ENCODE measurements around the gene MSI2. TPM values are rescaled to one million over a fixed set of nuclear protein-coding genes. Genes with fewer than 3 reads are reported as not detected.

MSI2 gene
- total RNA-seq, 2 donors from 2014 or later: 88.3 to 114 TPM

DNA sequence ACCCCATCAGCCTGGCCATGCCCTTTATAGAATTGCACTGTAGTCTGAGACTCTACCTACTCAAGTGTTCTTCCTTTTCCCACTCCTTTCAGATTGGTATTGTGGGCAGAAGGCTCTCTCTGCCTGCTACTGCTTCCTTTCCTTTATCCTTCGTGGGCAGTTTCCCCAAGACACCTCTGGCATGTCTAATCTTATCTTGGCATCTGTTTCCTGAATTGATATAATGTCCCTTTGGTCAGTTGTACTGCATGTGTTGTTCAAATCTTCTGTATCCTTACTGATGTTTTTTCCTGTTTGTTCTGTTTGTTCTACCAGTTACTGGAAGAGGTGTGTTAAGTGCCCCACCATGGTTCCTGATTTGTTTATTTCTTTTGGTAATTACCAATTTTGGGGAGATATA lies 29.5 kb upstream of the MSI2 start:
- peaks cover 10% of the 10 kb centered on the region for H3K9me3 Mint-ChIP-seq
- Histone ChIP-seq H3K27me3 (ENCODE audit: control insufficient read depth, insufficient read depth, low read length, poor library complexity, severe bottlenecking) (no peaks in the 10 kb centered on the region), H3K9me3 (ENCODE audit: control insufficient read depth, low read length) (peaks cover 5% of the 10 kb centered on the region), H3K4me1 (ENCODE audit: control insufficient read depth, insufficient read depth, low read length) (no peaks in the 10 kb centered on the region), H3K36me3 (ENCODE audit: control insufficient read depth, insufficient read depth, low read length) (no peaks in the 10 kb centered on the region), H3K27ac (ENCODE audit: low read depth, low read length) (no peak overlapping the region), H3K9ac (ENCODE audit: extremely low read depth, low read length, poor library complexity, severe bottlenecking) (no peak overlapping the region), H3K4me3 (ENCODE audit: low read length) (no peak overlapping the region)
- 92 to 100% methylated on average over 1 of the region's 1 CpG for WGBS, 2 experiments (ENCODE audit: insufficient coverage in 1 of 2, insufficient read length in 1 of 2)
- H3K27me3 Mint-ChIP-seq (ENCODE audit: insufficient read depth): no peaks in the 10 kb centered on the region
- H3K4me1 Mint-ChIP-seq: no peaks in the 10 kb centered on the region
- H3K4me3 Mint-ChIP-seq: no peak overlapping the region
- no peaks in the 10 kb centered on the region for H3K36me3 Mint-ChIP-seq (ENCODE audit: low read depth)
- H3K27ac Mint-ChIP-seq: no peak overlapping the region
- TF ChIP-seq, protein P1, sequence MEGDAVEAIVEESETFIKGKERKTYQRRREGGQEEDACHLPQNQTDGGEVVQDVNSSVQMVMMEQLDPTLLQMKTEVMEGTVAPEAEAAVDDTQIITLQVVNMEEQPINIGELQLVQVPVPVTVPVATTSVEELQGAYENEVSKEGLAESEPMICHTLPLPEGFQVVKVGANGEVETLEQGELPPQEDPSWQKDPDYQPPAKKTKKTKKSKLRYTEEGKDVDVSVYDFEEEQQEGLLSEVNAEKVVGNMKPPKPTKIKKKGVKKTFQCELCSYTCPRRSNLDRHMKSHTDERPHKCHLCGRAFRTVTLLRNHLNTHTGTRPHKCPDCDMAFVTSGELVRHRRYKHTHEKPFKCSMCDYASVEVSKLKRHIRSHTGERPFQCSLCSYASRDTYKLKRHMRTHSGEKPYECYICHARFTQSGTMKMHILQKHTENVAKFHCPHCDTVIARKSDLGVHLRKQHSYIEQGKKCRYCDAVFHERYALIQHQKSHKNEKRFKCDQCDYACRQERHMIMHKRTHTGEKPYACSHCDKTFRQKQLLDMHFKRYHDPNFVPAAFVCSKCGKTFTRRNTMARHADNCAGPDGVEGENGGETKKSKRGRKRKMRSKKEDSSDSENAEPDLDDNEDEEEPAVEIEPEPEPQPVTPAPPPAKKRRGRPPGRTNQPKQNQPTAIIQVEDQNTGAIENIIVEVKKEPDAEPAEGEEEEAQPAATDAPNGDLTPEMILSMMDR (conservative IDR thresholded peaks at IDR 0.05): no peak
- DNase-seq: no peak

DNA sequence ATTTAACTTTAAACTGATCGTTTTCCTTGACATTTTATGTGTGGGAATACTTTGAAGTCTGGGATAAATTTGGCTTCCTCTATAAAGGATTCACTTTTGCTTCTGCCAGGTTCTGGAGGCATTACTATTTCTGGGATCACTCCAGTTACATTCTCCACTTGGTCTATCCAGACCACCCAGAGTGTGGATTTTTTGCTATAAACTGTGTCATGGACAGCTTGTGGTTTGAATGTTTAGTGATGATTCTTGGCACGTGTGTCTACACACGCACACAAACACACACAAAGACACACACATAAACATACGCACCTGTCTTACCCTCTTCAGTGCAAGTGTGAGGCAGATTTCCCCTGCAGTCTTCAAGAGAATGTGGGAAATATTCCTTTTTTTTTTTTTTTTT lies 27.4 kb upstream of the MSI2 start:
- Histone ChIP-seq H3K9me3 (ENCODE audit: control insufficient read depth, low read length) (no peaks in the 10 kb centered on the region), H3K27ac (ENCODE audit: low read depth, low read length) (no peak overlapping the region), H3K4me3 (ENCODE audit: low read length) (no peak overlapping the region), H3K27me3 (ENCODE audit: control insufficient read depth, insufficient read depth, low read length, poor library complexity, severe bottlenecking) (no peaks in the 10 kb centered on the region), H3K4me1 (ENCODE audit: control insufficient read depth, insufficient read depth, low read length) (no peaks in the 10 kb centered on the region), H3K36me3 (ENCODE audit: control insufficient read depth, insufficient read depth, low read length) (no peaks in the 10 kb centered on the region), H3K9ac (ENCODE audit: extremely low read depth, low read length, poor library complexity, severe bottlenecking) (no peak overlapping the region)
- no peaks in the 10 kb centered on the region for H3K4me1 Mint-ChIP-seq
- 67% methylated on average over 2 of the region's 4 CpGs; no CpG with 5 or more reads in 1 of the 2 experiments for WGBS, 2 experiments (ENCODE audit: insufficient coverage in 1 of 2, insufficient read length in 1 of 2)
- TF ChIP-seq, protein P1 (conservative IDR thresholded peaks at IDR 0.05): no peak
- H3K27ac Mint-ChIP-seq: no peak overlapping the region
- H3K27me3 Mint-ChIP-seq (ENCODE audit: insufficient read depth): peaks cover 2% of the 10 kb centered on the region
- no peak for DNase-seq
- H3K36me3 Mint-ChIP-seq (ENCODE audit: low read depth): no peaks in the 10 kb centered on the region
- H3K9me3 Mint-ChIP-seq: no peaks in the 10 kb centered on the region
- H3K4me3 Mint-ChIP-seq: no peak overlapping the region

DNA sequence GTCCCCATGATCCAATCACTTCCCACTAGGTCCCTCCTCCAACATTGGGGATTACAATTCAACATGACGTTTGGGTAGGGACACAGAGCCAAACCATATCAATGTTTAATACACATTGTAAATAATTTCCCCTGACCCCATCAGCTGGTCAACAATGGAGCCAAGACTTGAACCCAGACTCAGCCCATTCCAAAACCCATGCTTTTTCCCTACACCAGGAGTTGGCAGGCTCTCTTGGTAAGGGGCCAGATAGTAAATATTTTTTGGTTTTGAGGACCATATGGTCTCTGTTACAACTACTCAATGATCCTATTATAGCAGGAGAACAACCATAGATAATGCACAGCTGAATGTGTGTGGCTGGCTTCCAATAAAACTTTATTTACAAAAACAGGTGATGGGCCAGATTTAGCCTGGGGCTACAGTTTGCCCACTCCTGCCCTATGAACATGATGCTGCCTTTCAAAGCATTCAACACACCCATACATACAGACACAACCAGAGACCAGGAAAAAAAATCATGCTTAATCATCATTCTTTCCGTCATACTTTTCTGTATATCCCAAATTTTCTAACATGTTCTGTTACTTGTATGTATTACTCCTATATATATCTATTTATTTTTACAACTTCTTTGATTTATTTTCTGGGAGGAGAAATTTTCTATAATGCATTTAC lies 22.1 kb upstream of the MSI2 start:
- peaks cover 3% of the 10 kb centered on the region for H3K4me1 Mint-ChIP-seq

More for the DNA sequence above, 22.1 kb upstream of the MSI2 start:
- Histone ChIP-seq H3K9me3 (ENCODE audit: control insufficient read depth, low read length) (no peaks in the 10 kb centered on the region), H3K4me1 (ENCODE audit: control insufficient read depth, insufficient read depth, low read length) (no peaks in the 10 kb centered on the region), H3K9ac (ENCODE audit: extremely low read depth, low read length, poor library complexity, severe bottlenecking) (no peak overlapping the region), H3K27me3 (ENCODE audit: control insufficient read depth, insufficient read depth, low read length, poor library complexity, severe bottlenecking) (no peaks in the 10 kb centered on the region), H3K36me3 (ENCODE audit: control insufficient read depth, insufficient read depth, low read length) (no peaks in the 10 kb centered on the region), H3K27ac (ENCODE audit: low read depth, low read length) (no peak overlapping the region), H3K4me3 (ENCODE audit: low read length) (no peak overlapping the region)
- no peak overlapping the region for H3K27ac Mint-ChIP-seq
- no peaks in the 10 kb centered on the region for H3K36me3 Mint-ChIP-seq (ENCODE audit: low read depth)
- WGBS, 2 experiments (ENCODE audit: insufficient coverage in 1 of 2, insufficient read length in 1 of 2): 88% methylated on average over 1 of the region's 2 CpGs; no CpG with 5 or more reads in 1 of the 2 experiments
- TF ChIP-seq, protein P1 (conservative IDR thresholded peaks at IDR 0.05): no peak
- H3K27me3 Mint-ChIP-seq (ENCODE audit: insufficient read depth): peaks cover 2% of the 10 kb centered on the region
- no peak overlapping the region for H3K4me3 Mint-ChIP-seq
- DNase-seq: no peak
- H3K9me3 Mint-ChIP-seq: no peaks in the 10 kb centered on the region

Data from endodermal cell (in vitro differentiated cells).